HG02981 (cell line): ENCODE data around the gene MTHFD2.
"Not testable (repeated sequence)": the region's sequence is repeated elsewhere in the genome, so short reads cannot be mapped to it uniquely, and the experiment has no call there.

Experiments
- ATAC-seq: cut with Tn5 transposase; IDR thresholded peaks from one replicate; pipeline ENCODE4 v1.9.1; 2021; ENCODE audit warnings: mild to moderate bottlenecking, moderate library complexity; ENCODE audit not compliant: unreplicated experiment

The MTHFD2 gene

DNA sequence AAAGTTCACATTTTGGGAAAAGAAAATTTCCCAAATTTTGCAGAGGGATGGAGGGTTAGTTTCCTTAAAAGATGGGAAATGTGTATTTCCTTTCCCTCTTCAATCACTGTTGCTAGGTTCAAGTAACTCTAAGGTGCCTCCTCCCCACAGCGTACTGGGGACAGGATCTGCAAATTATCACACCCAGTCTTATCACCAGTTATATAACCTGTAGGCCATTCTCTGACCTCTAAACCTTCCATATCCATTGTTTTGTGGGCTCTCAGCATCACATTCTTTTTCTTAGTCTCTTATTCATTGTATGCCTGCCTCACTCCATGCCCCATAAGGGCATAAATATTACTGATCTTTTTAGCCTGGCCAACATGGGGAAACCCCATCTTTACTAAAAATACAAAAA lies 3.6 kb upstream of the MTHFD2 start:
- ATAC-seq: no peak

DNA sequence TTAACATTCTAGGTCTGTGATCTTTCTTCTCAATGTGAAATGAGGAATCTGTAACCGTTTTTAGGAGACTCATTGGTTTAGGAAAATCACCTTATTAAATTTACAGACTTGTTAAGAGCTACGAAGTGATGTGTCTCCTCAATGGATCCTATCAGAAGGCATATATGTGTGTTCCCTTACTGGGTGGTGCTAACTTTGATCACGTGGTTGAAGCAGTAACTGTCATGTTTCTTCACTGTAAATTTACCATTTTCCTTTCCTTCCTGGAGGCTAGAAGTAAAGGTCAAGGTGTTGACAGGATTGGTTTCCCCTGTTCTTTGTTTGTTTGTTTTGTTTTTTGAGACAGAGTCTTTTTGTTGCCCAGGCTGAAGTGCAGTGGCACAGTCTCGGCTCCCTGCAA lies 1.4 kb upstream of the MTHFD2 start:
- ATAC-seq: no peak

DNA sequence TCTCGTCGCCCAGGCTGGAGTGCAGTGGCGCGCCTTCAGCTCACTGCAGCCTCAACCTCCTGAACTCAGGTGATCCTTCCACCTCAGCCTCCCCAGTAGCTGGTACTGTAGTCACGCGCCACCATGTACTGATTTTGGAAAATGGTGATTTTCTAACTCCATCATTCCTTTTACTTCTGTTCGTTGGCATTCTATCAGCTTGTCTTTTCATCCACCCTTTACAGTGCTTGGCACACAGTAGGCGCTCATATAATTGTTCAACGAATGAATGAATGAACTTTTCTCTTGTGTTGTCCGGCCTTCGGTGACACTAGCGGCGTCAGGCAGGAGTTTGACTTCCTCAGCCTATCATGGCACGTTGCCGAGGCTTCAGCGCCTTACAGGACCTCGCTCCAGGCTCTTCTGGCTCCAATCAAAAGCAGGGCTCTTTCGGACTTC lies 373 bp upstream of the MTHFD2 start:
- ATAC-seq: no peak

DNA sequence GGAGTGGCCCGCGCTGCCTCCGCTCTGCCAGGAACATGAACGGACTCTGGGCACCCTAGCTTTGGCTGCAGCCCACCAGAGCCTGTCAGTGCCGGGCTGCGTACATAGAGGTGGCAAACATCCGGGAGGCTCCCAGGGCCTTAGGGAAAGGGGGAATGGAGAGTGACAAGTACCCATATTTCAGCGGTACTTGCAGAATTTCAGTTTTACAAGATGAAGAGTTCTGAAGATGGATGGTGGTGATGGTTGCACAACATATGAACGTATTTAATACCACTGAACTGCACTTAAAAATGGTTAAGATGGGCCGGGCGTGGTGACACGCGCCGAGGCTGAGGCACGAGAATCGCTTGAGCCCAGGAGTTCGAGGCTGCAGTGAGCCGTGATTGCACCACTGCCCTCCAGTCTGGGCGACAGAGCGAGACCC lies 873 bp downstream of the MTHFD2 start:
- ATAC-seq: no peak

DNA sequence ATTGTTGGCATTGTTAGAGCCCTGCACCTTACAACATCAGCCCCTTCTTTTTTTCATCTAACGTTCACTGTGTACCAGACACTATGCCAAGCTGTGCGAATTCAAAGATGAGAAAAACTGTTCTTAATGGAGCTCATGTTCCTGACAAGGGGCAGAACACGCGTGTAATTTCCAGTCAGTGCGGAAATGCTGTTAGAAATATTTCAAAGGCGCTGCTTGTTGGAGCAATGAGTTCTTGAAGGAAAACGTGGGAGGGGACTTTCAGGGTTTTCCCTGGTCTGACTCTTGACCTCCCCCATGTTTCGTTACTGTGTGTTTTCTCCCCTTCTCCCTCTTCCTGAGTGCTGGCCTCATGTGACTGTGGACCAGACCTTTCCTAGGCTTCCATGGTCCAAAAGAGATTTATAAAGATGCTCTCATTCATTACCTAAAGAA lies 1.5 kb downstream of the MTHFD2 start:
- ATAC-seq: no peak

DNA sequence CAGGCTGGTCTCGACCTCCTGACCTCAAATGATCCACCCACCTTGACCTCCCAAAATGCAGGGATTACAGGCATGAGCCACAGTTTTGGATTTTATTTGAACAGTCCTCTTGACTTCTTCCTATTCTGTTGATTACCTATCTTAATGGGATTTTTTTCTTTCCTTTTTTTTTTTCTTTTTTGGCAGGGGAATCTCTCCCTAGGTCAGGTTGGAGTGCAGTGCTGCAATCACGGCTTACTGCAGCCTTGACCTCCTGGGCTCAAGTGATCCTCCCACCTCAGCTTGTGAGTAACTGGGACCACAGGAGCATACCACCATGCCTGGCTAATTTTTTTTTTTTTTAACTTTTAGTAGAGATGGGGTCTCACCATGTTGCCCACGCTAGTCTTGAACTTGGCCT lies 2.8 kb downstream of the MTHFD2 start:
- no peak for ATAC-seq

DNA sequence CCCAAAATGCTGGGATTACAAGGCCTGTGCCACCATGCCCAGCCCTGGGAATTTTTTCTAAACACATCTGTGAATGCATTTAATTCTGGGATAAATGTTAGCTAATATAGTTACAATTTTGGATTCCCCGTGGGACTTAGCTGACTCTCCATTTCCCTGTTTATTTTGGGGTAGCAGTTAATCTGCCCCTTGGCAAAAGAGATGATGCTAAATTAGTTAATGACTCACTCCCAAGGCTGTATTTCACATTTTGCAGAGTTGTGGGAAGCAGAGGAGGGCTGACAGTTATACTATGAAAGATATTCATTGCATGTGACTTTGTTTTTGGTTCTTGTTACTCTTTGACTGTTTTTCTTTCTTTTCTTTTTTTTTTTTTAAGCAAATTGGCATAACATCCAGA lies 3.2 kb downstream of the MTHFD2 start:
- no peak for ATAC-seq

DNA sequence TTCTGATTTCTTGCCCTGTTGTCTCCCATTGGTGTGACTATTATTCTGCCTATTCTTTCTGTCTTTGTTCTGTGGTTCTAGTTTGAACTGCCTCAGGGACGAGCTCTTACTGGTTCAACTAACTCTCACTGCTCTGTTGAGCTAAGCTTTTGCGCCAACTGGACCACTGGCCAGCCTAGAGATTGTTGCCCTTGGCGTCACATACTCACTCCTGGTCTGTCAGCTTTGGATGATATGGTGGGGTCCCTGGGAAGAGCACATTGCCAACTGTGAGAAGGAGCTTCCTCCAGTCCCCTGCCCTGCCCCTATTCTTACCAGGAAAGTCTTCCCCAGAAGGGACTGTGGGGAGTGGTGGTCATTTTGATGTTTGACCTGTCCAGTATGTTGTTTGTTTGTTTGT lies 6.0 kb downstream of the MTHFD2 start:
- ATAC-seq: no peak

DNA sequence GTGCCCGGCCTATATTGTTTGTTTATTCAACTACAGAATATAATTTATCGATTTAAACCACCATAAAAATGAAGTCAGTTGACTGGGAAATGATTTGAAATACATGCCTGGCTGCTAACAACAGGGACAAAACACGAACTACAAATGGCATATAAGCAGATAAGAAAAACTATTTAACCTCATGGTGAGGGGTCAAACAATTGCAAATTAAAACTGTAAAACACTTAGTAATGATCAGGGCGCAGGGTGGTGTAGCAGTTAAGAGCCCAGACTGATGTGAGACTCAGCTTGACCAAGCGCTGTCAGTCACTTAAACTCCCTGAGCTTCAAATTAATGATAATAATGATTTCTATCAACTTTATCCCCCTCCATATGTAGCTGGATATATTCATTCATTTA lies 6.7 kb downstream of the MTHFD2 start:
- ATAC-seq: no peak

DNA sequence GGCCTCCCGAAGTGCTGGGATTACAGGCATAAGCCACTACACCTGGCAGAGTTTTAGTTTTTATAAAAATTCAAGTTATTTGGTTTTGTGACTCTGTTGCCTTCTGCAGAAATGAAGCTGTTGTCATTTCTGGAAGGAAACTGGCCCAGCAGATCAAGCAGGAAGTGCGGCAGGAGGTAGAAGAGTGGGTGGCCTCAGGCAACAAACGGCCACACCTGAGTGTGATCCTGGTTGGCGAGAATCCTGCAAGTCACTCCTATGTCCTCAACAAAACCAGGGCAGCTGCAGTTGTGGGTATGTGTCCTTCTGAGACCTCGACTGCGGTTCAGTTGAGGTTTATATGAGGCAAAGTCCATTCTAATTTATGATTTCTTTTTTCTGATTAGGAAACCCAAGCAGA lies 7.2 kb downstream of the MTHFD2 start:
- no peak for ATAC-seq

DNA sequence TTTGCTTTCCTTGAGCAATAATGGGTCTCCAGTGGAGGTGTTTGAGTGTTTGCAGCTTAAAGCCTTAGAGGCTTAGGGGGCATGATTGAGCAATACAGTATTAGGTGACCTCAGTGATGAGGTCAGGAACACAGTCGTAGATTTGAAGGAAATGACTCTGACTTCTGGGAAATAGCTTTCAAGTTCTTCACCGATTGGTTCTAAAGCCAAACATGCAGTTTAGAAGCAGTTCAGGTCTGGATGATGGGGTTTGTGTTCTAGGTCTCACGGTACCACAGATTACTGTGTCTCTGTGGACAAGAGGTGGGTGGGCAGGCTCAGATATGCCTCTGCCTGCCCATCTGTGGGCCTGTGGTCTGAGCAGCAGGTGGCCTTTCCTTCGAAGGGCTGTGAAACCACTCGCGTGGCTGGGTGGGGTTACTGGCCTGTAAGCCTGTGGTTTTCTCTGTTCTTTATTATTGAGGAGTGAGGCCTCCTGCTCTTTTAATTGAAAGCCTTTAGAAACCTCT lies 7.8 kb downstream of the MTHFD2 start:
- peak; percentile 76 for ATAC-seq

DNA sequence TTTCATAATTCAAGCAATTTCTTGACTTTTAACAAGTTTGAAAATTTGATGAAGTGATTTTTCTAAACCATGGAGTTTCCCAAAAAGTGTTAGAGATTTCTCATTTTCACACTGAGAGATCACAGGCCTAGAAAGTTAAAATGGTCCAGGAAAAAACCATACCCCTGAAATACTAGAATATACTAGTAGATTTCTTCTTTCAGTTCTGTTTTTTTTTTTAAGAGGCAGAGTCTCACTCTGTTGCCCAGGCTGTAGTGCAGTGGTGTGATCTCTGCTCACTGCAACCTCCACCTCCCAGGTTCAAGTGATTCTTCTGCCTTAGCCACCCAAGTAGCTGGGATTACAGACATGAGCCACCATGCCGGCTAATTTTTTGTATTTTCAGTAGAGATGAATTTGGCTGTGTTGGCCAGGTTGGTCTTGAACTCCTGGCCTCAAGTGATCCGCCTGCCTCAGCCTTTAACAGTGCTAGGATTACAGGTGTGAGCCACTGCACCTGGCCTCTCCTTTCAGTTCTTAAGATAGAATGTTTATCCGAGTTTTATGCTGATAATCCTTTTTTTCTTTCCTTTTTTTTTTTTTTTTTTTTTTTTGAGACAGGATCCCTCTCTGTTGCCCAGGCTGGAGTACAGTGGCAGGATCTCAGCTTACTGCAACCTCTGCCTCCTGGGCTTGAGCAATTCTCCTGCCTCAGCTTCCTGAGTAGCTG lies 14.4 kb downstream of the MTHFD2 start:
- ATAC-seq: no peak

DNA sequence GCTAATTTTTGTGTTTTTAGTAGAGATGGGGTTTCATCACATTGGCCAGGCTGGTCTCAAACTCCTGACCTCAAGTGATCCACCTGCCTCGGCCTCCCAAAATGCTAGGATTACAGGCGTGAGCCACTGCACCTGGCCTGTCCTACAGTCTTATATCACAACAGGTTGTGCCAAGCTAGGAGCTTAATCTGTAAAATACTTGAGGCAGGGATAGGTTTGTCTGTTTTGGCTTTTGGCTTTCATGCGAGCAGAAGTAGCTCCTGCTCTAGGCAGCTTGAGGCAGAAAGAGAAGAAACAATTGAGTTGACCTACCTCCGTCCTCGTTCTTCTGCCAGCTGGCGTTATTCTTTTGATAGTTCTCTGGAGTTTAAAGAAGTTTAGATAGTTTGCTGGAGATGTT lies 17.4 kb downstream of the MTHFD2 start:
- ATAC-seq: not testable (repeated sequence)

DNA sequence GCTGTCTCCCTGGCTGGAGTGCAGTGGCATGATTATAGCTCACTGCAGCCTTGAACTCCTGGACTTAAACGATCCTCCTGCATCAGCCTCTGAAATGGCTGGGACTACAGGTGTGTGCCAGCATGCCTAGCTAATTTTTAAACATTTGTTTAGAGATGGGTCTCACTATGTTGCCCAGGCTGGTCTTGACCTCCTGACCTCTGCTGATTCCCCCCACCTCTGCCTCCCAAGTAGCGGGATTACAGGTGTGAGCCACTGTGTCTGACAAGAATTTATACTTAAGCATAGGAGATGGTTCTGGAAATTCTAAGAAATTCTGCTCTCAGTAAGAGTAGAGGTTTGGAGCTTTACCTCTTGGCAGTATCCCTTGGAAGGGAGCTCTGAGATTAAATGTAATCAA lies 18.2 kb downstream of the MTHFD2 start:
- ATAC-seq: no peak

DNA sequence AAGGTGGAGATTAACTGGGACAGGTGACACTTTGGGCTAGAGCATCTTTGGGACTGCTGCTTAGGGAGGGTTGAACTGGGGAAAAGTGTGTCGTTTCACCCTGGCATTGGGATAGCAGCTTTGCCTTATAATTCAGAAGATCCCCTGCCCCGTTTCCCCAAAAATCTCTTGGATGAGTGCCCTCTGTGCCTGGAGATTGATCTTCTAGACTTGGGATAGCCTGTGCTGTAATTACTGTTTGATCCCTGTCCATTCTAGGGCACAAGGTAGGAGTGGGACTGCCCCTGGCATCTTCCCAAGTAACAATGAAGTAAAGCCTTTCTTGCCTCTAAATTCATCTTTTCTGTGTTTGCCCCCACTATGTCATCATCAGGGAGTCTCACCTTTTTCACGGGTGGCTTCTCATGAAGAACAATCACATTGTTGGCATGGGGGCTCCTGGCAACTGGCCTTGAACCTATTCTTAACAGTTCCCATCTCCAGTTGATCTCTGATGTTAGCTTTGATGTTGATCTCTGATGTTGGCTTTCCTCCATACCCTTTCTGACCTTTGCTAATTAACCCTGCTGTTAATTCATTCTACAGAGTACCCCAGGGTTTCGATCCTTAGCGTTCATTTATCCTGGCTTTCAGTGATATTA lies 21.6 kb downstream of the MTHFD2 start:
- ATAC-seq: no peak

DNA sequence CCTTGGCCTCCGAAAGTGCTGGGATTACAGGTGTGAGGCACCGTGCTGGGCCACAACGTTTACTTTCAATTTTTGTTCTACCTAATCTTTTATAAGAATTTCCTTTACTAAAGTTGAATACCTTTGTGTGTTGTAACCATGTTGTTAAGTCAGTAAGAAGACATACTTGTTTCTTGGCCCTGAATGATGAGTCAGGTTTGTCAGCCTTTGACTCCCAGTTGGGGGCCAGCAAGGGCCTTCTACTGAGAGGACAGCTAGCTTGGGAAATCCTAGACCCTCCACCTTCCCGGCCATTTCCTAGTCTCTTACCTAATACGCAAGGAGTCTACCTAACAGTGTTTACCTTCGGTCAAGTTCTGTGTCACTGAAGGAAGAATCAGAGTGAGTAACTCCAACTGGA lies 22.7 kb downstream of the MTHFD2 start:
- no peak for ATAC-seq

DNA sequence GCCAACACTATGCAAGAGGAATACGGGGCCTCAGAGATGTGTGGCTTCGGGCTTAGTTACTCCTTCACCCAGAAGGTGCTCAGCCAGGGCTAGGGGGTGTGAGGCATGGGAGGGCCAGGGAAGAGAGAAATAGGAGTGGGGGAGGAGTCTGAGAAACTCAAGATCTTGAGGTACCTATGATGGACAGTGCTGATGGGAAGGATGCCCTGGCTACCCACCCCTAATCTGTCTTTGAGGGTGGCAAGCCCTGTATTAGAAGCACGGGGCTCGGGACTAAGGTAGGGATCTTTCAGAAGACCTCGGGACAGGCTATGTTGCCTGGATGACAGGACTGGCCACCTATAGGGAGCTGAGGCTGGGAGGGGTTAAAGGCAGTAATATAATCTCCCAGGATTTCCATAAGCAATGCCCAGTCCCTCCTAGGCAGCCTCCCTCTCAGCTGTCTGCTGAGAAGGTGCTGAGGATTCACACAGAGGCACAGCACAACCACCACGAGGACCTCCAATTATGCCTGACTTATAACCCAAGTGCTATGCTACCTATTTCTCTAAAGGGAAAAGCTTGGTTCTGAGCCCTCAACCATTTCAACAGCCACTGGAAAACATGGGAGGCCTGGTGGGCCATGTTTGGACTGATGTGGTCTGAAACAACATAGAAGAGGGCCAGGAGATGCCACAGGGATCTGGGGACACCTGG lies 23.3 kb downstream of the MTHFD2 start:
- ATAC-seq: no peak

DNA sequence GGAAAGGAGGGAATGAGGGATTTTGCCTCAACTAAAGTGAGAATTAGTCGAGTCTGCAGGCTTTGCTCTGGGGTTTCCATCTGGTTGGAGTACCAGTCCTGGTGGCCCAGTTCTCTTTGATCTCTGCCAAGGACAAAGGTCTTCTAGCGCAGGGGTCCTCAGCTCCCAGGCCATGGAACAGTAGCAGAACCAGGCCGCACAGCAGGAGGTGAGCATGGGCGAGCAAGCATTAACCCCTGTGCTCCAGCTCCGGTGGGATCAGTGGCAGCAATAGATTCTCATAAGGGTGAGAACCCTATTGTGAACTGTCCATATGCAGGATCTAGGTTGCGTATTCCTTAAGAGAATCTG lies 23.9 kb downstream of the MTHFD2 start:
- ATAC-seq: no peak

DNA sequence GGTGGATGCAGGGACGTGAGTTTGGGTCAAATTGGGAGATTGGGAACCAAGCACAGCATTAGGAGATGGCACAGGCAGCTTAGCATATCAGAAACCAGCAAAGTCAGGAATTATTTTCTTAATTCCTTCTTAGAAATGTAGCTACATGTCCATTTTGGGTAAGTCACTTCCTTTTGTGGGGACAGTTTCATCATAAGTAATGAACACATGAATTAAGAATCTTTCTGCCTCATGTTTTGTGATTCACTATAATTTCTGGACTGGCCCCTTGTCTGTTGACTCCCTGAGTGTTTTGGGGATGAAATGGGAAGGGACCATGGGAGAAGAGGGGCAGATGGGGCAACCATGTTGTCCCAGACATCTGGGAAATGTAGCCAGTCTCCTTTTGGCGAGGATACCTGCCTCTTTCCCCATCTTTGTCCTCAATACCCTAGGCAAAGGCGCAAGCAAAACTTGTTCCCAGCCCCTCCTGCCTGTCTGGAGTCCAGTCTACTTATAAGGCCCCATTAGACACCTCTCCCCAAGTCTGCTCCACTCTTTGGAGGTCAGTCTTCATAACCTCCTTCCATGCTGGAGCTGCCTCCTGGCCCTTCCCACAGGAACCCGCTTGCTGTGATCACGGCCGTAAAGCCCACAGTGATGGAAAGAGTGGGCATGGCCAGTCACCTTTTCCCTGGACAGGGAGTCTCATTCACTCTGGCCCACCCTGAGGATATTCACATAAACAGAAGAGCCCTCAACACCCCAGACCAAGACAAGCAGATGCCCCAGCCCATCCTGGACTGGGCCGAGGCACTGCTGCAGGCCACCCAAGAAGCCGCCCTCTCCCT lies 25.7 kb downstream of the MTHFD2 start:
- ATAC-seq: no peak

DNA sequence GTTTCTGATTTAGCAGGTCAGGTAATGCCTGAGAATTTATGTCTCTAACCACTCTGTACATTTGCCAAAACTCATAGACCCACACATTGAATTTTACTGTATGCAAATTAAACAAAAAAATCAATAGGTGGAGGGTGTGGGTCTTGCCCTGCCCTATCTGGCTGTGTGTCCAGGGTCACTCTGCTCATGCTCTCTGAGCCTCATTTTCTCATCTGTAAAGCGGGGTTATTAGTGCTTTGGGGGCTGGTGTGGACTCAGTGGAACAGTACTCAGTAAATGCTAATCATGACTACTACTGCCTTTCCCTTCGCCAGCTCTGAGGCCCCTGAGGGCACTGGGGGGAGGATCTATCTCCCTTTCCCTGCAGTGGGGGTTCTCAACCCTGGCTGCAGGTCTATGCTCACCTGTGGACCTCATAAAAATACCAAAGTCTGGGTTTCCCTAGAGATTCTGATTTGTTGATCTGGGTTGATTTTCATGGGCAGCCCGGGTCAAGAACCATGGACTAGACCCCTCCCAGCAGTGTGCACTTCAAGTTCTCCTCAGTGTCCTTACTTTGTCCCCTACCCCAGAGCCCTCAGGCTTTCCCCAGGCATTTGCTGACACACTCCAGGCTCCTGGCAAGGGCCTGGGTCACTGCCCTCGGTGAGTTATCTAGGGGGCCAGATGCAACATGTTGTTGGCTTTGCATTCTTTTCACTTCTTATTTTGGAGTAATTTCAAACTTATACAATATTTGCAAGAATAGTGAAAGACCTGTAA lies 27.5 kb downstream of the MTHFD2 start:
- ATAC-seq: no peak
